ENCODE results near the gene MAGI3. TPM values are rescaled to one million over a fixed set of nuclear protein-coding genes. Genes with fewer than 3 reads are reported as not detected.

The MAGI3 gene
- total RNA-seq, result 15.9 TPM

GRCh38 chr1:113389953-113390834, at the start of gene MAGI3:
Gene MAGI3 (plus strand): TSS chr1:113390515. CDS start chr1:113391034, 519 bp downstream.
- intact Hi-C loops (cut with DNase I), result no loop called here

GRCh38 chr1:113353580-113353979, 36.7 kb upstream of the MAGI3 start:
- intact Hi-C loops (cut with DNase I), result no loop called here
- ATAC-seq, result no peak
- no peak for DNase-seq (ENCODE audit: low spot score)

More at GRCh38 chr1:113389953-113390834, at the start of gene MAGI3:
- peak; percentile 99 for ATAC-seq
- DNase-seq (ENCODE audit: low spot score), result peak; percentile 99

GRCh38 chr1:113363935-113364334, 26.4 kb upstream of the MAGI3 start:
- no peak for DNase-seq (ENCODE audit: low spot score)
- ATAC-seq, result no peak
- intact Hi-C loops (cut with DNase I), result no loop called here

GRCh38 chr1:113369040-113369439, 21.3 kb upstream of the MAGI3 start:
- intact Hi-C loops (cut with DNase I), result no loop called here
- DNase-seq (ENCODE audit: low spot score), result no peak
- no peak for ATAC-seq

- no peak for DNase-seq (ENCODE audit: low spot score)
- intact Hi-C loops (cut with DNase I), result no loop called here
- ATAC-seq, result no peak
Observed at GRCh38 chr1:113369699-113370098, 20.6 kb upstream of the MAGI3 start.

- ATAC-seq (no peak), DNase-seq (ENCODE audit: low spot score) (no peak)
- intact Hi-C loops (cut with DNase I), result no loop called here
Observed at GRCh38 chr1:113370868-113371267, 19.4 kb upstream of the MAGI3 start.

- intact Hi-C loops (cut with DNase I), result no loop called here
- ATAC-seq, result no peak
- DNase-seq (ENCODE audit: low spot score), result no peak
Observed at GRCh38 chr1:113372546-113372945, 17.8 kb upstream of the MAGI3 start.

GRCh38 chr1:113373644-113374043, 16.7 kb upstream of the MAGI3 start:
- intact Hi-C loops (cut with DNase I), result no loop called here
- ATAC-seq, result no peak
- DNase-seq (ENCODE audit: low spot score), result no peak

GRCh38 chr1:113375878-113376277, 14.4 kb upstream of the MAGI3 start:
- ATAC-seq (no peak), DNase-seq (ENCODE audit: low spot score) (no peak)
- intact Hi-C loops (cut with DNase I), result no loop called here

GRCh38 chr1:113380075-113380474, 10.2 kb upstream of the MAGI3 start:
- intact Hi-C loops (cut with DNase I), result no loop called here
- DNase-seq (ENCODE audit: low spot score) (no peak), ATAC-seq (no peak)

GRCh38 chr1:113388017-113388620, 2.2 kb upstream of the MAGI3 start:
- intact Hi-C loops (cut with DNase I), result no loop called here
- no peak for ATAC-seq

GRCh38 chr1:113388621-113389358, 1.5 kb upstream of the MAGI3 start:
- no peak for ATAC-seq

More at GRCh38 chr1:113388017-113388620, 2.2 kb upstream of the MAGI3 start:
- no peak for DNase-seq (ENCODE audit: low spot score)

GRCh38 chr1:113389359-113389952, 859 bp upstream of the MAGI3 start:
- DNase-seq (ENCODE audit: low spot score) (no peak), ATAC-seq (peak; percentile 0)
- intact Hi-C loops (cut with DNase I), result no loop called here

More at GRCh38 chr1:113388621-113389358, 1.5 kb upstream of the MAGI3 start:
- DNase-seq (ENCODE audit: low spot score), result no peak
- intact Hi-C loops (cut with DNase I), result no loop called here

- peak; percentile 71 for DNase-seq (ENCODE audit: low spot score)
- ATAC-seq, result no peak
- intact Hi-C loops (cut with DNase I), result no loop called here
Observed at GRCh38 chr1:113390871-113391648, 745 bp downstream of the MAGI3 start.

- intact Hi-C loops (cut with DNase I), result no loop called here
- DNase-seq (ENCODE audit: low spot score), result no peak
- no peak for ATAC-seq
Observed at GRCh38 chr1:113391649-113392271, 1.4 kb downstream of the MAGI3 start.

- intact Hi-C loops (cut with DNase I), result no loop called here
Observed at GRCh38 chr1:113392541-113393128, 2.3 kb downstream of the MAGI3 start.

GRCh38 chr1:113394043-113394862, 3.9 kb downstream of the MAGI3 start:
- no peak for DNase-seq (ENCODE audit: low spot score)
- ATAC-seq, result no peak
- intact Hi-C loops (cut with DNase I), result no loop called here

More at GRCh38 chr1:113392541-113393128, 2.3 kb downstream of the MAGI3 start:
- DNase-seq (ENCODE audit: low spot score) (no peak), ATAC-seq (no peak)

Data from sciatic nerve (tissue), 2 donors.